IPS-15b (cell line): ENCODE measurements around the gene MADCAM1.

Experiments
- H3K27me3 ChIP-seq: one replicate; pipeline ENCODE4 v1.6.1; 2013; ENCODE audit warnings: low read length; ENCODE audit not compliant: control insufficient read depth, insufficient read depth
- H3K36me3 ChIP-seq: one replicate; pipeline ENCODE4 v1.6.1; 2013; ENCODE audit warnings: low read length; ENCODE audit not compliant: control insufficient read depth, insufficient read depth
- H3K4me1 ChIP-seq: one replicate; pipeline ENCODE4 v1.6.1; 2013; ENCODE audit warnings: mild to moderate bottlenecking, low read length; ENCODE audit not compliant: control insufficient read depth, insufficient read depth
- H3K4me3 ChIP-seq: one replicate; pipeline ENCODE4 v1.5.1; 2013; ENCODE audit warnings: low read depth, low read length
- H3K9ac ChIP-seq: one replicate; pipeline ENCODE4 v1.6.1; 2013; ENCODE audit warnings: low read depth, mild to moderate bottlenecking, low read length
- H3K9me3 ChIP-seq: one replicate; pipeline ENCODE4 v1.6.1; 2013; ENCODE audit warnings: mild to moderate bottlenecking, low read length; ENCODE audit not compliant: control insufficient read depth, insufficient read depth

Gene MADCAM1

GRCh38 chr19:495081-495401 is 1.2 kb upstream of the MADCAM1 start:
- H3K36me3 ChIP-seq = no peaks in the 10 kb centered on the region
- H3K27me3 ChIP-seq = peaks cover 21% of the 10 kb centered on the region
- H3K4me3 ChIP-seq = no peak overlapping the region
- H3K9ac ChIP-seq = no peak overlapping the region
- H3K4me1 ChIP-seq = no peaks in the 10 kb centered on the region
- no peaks in the 10 kb centered on the region for H3K9me3 ChIP-seq

GRCh38 chr19:495402-496111 is 729 bp upstream of the MADCAM1 start:
- Histone ChIP-seq H3K27me3 (peaks cover 23% of the 10 kb centered on the region), H3K4me3 (peak overlapping the region; percentile 32), H3K4me1 (no peaks in the 10 kb centered on the region)

GRCh38 chr19:496986-497385 is 700 bp downstream of the MADCAM1 start:
- no peak overlapping the region for H3K4me3 ChIP-seq
- no peak overlapping the region for H3K9ac ChIP-seq
- H3K36me3 ChIP-seq = no peaks in the 10 kb centered on the region
- peaks cover 23% of the 10 kb centered on the region for H3K27me3 ChIP-seq
- H3K9me3 ChIP-seq = no peaks in the 10 kb centered on the region
- no peaks in the 10 kb centered on the region for H3K4me1 ChIP-seq

More at GRCh38 chr19:495402-496111, 729 bp upstream of the MADCAM1 start:
- no peak overlapping the region for H3K9ac ChIP-seq
- no peaks in the 10 kb centered on the region for H3K36me3 ChIP-seq
- no peaks in the 10 kb centered on the region for H3K9me3 ChIP-seq

GRCh38 chr19:497491-497868 is 1.2 kb downstream of the MADCAM1 start:
- H3K9ac ChIP-seq = no peak overlapping the region
- H3K27me3 ChIP-seq = peaks cover 23% of the 10 kb centered on the region
- peak overlapping the region; percentile 60 for H3K4me3 ChIP-seq
- no peaks in the 10 kb centered on the region for H3K4me1 ChIP-seq
- H3K9me3 ChIP-seq = no peaks in the 10 kb centered on the region
- H3K36me3 ChIP-seq = no peaks in the 10 kb centered on the region

- Histone ChIP-seq H3K9me3 (no peaks in the 10 kb centered on the region), H3K27me3 (peaks cover 23% of the 10 kb centered on the region), H3K4me1 (no peaks in the 10 kb centered on the region), H3K36me3 (no peaks in the 10 kb centered on the region), H3K4me3 (peak overlapping the region; percentile 60), H3K9ac (no peak overlapping the region)
Measured at GRCh38 chr19:497869-498510, 1.7 kb downstream of the MADCAM1 start.

- Histone ChIP-seq H3K9me3 (no peaks in the 10 kb centered on the region), H3K27me3 (peaks cover 23% of the 10 kb centered on the region), H3K36me3 (no peaks in the 10 kb centered on the region), H3K4me1 (no peaks in the 10 kb centered on the region), H3K9ac (no peak overlapping the region), H3K4me3 (peak overlapping the region; percentile 60)
Measured at GRCh38 chr19:498511-498891, 2.2 kb downstream of the MADCAM1 start.

- Histone ChIP-seq H3K4me1 (no peaks in the 10 kb centered on the region), H3K9me3 (no peaks in the 10 kb centered on the region), H3K4me3 (peak overlapping the region; percentile 10), H3K36me3 (no peaks in the 10 kb centered on the region), H3K27me3 (peaks cover 23% of the 10 kb centered on the region), H3K9ac (no peak overlapping the region)
Measured at GRCh38 chr19:498977-499623, 2.8 kb downstream of the MADCAM1 start.

- Histone ChIP-seq H3K4me3 (no peak overlapping the region), H3K4me1 (no peaks in the 10 kb centered on the region), H3K36me3 (no peaks in the 10 kb centered on the region), H3K27me3 (peaks cover 23% of the 10 kb centered on the region), H3K9ac (no peak overlapping the region), H3K9me3 (no peaks in the 10 kb centered on the region)
Measured at GRCh38 chr19:501646-502045, 5.4 kb downstream of the MADCAM1 start.

GRCh38 chr19:504616-505015 is 8.3 kb downstream of the MADCAM1 start:
- H3K27me3 ChIP-seq = peaks cover 5% of the 10 kb centered on the region
- no peak overlapping the region for H3K9ac ChIP-seq

GRCh38 chr19:506404-507285 is 10.4 kb downstream of the MADCAM1 start:
- Histone ChIP-seq H3K4me3 (peak overlapping the region; percentile 74), H3K9me3 (no peaks in the 10 kb centered on the region), H3K4me1 (peaks cover 3% of the 10 kb centered on the region), H3K27me3 (no peaks in the 10 kb centered on the region), H3K36me3 (peaks cover 3% of the 10 kb centered on the region), H3K9ac (peak overlapping the region; percentile 48)

More at GRCh38 chr19:504616-505015, 8.3 kb downstream of the MADCAM1 start:
- no peaks in the 10 kb centered on the region for H3K9me3 ChIP-seq
- no peaks in the 10 kb centered on the region for H3K4me1 ChIP-seq
- H3K4me3 ChIP-seq = no peak overlapping the region
- peaks cover 3% of the 10 kb centered on the region for H3K36me3 ChIP-seq
